AG09309 (cell line): ENCODE data around the gene CYP2C19.

Experiments used
- DNase-seq: peaks from one replicate; pipeline ENCODE4 v3.0.0-alpha.2; 2010; ENCODE audit warnings: low read depth
- H3K4me3 ChIP-seq: 2 replicates; pipeline ENCODE4 v1.5.1; 2011; ENCODE audit warnings: mild to moderate bottlenecking, low read depth, low read length, moderate library complexity; ENCODE audit not compliant: control insufficient read depth
- TF ChIP-seq, protein P1 (sequence below): IDR thresholded peaks from 2 replicates; pipeline ENCODE4 v1.5.1; 2011; ENCODE audit warnings: mild to moderate bottlenecking, low read depth, low read length, inconsistent platforms; ENCODE audit not compliant: insufficient read depth, control insufficient read depth; ENCODE audit errors: missing control alignments

CYP2C19 gene

GRCh38 chr10:94846204-94846603, 83.7 kb downstream of the CYP2C19 start:
- TF ChIP-seq, protein P1, sequence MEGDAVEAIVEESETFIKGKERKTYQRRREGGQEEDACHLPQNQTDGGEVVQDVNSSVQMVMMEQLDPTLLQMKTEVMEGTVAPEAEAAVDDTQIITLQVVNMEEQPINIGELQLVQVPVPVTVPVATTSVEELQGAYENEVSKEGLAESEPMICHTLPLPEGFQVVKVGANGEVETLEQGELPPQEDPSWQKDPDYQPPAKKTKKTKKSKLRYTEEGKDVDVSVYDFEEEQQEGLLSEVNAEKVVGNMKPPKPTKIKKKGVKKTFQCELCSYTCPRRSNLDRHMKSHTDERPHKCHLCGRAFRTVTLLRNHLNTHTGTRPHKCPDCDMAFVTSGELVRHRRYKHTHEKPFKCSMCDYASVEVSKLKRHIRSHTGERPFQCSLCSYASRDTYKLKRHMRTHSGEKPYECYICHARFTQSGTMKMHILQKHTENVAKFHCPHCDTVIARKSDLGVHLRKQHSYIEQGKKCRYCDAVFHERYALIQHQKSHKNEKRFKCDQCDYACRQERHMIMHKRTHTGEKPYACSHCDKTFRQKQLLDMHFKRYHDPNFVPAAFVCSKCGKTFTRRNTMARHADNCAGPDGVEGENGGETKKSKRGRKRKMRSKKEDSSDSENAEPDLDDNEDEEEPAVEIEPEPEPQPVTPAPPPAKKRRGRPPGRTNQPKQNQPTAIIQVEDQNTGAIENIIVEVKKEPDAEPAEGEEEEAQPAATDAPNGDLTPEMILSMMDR, result no peak

GRCh38 chr10:94850766-94851165, 88.3 kb downstream of the CYP2C19 start:
- no peak for DNase-seq
- TF ChIP-seq, protein P1, result no peak
- H3K4me3 ChIP-seq, result no peak overlapping the region

More at GRCh38 chr10:94846204-94846603, 83.7 kb downstream of the CYP2C19 start:
- no peak overlapping the region for H3K4me3 ChIP-seq
- no peak for DNase-seq

DNA sequence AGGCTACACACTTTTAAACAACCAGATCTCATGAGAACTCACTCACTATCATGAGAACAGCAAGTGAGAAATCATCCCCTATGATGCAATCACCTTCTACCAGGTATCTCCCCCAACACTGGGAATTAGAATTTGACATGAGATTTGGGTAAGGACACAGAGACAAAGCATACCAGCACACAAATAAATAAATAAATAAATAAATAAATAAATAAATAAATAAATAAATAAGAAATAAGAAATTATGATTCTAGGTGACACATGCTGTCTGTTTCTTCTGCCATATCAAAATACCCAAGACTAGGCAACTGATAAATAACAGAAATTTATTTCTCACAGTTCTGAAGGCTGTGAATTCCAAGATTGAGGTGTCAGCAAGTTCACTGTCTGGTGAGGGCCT, 88.8 kb downstream of the CYP2C19 start:
- no peak overlapping the region for H3K4me3 ChIP-seq
- TF ChIP-seq, protein P1, result no peak
- no peak for DNase-seq

GRCh38 chr10:94852438-94852837, 90.0 kb downstream of the CYP2C19 start:
- no peak overlapping the region for H3K4me3 ChIP-seq
- no peak for DNase-seq
- TF ChIP-seq, protein P1, result no peak

- TF ChIP-seq, protein P1, result no peak
- H3K4me3 ChIP-seq, result no peak overlapping the region
- no peak for DNase-seq
Observed at GRCh38 chr10:94853065-94853464, 90.6 kb downstream of the CYP2C19 start.

- H3K4me3 ChIP-seq, result no peak overlapping the region
- DNase-seq, result no peak
- TF ChIP-seq, protein P1, result no peak
Observed at GRCh38 chr10:94858005-94858404, 95.5 kb downstream of the CYP2C19 start.

DNA sequence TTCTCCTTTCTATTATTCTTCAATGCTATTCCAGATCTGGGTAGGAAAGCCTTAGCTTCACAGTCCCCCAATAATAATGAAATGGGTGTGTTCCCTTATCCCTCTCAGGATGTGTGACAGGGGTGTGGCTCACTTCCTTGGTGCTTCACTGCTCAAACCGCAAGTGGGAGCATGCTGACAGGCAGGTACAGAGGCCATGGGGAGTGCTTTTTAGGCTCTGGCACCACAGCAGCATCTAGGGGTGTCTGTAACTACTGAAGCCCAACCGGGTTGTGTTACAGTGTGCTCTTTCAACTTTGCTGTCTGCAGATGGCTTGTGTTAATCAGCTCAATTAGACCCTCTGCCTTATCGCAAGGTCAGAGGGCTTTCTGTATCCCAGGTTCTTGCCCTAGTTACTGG, 96.6 kb downstream of the CYP2C19 start:
- no peak for DNase-seq
- no peak overlapping the region for H3K4me3 ChIP-seq
- TF ChIP-seq, protein P1, result no peak
